GM19455 (cell line): ENCODE data around the gene VENTX.

Experiments
- ATAC-seq: cut with Tn5 transposase; IDR thresholded peaks from one replicate; pipeline ENCODE4 v1.9.1; 2021; ENCODE audit not compliant: unreplicated experiment

VENTX gene

DNA sequence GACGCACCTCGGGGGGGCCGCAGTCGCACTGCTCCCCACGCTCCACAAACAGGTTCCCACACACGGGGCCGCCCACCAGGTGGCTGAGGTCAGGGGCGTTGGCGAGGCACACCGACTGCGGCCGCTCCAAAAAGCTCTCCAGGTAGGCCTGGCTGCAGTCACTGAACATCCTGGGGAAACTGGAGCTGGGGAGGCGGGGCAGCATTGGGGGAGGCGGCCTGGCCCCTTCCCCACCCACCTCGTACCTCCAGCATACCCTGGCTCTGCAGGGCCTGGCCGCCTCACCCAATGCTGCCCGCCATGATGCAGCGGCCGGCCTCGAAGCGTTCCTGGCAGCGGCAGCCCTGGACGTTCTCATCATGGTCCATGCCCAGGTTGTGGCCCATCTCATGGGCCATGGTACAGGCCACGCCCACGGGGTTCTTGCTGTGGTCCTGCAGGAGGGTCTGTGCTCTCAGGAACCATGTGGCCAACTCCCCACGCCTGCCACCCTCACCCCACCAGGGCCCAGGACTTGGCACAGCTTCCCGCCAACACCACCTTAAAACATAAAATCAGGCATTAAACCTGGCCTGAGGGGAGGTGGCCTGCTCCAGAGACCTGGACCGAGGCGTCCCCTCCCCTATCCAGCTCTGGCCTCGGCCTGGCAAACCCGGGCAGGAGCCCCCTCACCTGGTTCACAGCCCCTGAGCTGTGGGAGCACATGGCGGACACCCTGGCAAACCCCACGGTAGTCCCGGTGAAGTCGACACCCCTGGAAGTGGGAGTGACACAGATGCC, 34.1 kb downstream of the VENTX start:
- ATAC-seq = no peak

DNA sequence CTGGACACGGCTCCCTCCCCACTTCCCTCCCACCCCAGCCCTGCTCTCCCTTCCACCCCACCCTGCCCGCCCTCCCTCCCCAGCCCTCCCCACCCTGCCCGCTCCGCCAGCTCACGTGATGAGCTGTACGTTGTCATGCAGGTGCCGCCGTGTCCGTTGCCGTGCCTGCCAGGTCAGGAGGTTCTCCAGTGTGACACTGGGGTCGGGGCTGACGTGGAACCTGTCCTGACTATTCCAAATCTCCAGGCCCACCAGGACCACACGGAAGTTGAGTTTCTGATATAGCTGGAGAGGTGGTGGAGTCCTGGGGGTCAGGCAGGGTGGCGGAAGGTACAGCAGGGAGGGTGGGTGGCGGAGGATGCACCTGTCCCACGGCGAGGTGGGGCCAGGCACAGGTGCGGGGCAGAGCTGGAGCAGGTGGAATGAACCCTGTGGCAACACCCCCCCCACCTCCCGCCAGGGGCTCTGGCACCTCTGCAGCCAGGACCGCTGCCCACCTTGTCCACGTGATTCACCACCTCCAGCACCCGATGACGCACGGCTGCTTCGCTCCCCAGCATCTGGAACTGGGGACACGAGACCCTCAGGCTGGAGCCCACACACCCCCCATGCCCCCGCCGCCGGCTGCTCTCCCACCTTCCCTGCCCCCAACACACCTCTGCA, 34.8 kb downstream of the VENTX start:
- no peak for ATAC-seq

DNA sequence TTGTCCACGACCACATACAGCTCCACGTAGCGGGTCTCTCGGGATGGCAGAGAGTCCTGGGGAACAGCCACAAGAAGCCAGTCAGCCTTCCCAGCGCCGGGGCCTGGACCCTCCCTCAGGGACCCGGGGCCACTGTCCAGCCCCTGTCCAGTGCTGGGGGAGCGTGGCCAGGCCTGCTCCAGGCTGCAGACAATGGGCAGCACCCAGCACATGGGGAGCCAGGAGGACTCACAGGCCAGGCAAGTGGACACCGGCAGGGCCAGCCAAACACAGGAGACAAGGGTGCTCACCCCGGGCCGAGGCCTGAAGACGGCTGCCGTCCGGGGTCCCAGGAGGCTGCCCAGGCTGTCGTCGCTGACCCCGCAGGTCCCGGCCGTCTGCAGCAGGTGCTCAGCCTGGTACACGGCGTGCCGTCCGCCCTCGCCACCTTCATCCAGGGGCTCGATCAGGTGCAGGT, 35.3 kb downstream of the VENTX start:
- ATAC-seq = no peak

DNA sequence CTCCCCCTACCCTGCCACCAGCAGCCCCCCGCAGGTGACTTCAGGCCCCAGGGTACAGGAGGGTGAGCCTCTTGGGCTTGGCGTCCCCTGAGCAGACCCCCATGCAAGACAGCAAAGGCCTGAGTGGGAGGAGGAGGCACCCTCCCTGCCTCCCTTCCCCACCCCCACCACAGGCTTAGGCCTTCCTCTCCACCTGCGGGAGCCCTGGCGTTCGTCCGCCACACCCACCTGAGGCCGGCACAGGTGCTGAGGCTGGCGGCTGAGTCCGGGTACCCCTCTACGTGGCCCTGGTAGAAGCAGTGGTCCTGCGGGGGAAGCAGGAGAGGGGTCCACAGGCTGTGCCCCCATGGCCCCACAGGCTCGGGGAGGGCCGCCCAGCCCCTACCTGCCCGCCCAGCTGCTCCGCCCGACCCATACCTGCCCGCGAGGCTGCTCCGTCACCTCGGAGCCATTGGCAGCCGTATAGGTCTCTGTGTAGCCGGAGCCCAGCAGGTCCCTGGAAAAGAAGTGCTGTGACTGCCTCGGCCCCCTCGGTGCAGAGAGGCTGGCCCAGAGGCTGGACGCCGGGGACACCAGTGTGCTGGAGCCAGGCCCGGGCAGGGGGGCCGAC, 36.0 kb downstream of the VENTX start:
- no peak for ATAC-seq

DNA sequence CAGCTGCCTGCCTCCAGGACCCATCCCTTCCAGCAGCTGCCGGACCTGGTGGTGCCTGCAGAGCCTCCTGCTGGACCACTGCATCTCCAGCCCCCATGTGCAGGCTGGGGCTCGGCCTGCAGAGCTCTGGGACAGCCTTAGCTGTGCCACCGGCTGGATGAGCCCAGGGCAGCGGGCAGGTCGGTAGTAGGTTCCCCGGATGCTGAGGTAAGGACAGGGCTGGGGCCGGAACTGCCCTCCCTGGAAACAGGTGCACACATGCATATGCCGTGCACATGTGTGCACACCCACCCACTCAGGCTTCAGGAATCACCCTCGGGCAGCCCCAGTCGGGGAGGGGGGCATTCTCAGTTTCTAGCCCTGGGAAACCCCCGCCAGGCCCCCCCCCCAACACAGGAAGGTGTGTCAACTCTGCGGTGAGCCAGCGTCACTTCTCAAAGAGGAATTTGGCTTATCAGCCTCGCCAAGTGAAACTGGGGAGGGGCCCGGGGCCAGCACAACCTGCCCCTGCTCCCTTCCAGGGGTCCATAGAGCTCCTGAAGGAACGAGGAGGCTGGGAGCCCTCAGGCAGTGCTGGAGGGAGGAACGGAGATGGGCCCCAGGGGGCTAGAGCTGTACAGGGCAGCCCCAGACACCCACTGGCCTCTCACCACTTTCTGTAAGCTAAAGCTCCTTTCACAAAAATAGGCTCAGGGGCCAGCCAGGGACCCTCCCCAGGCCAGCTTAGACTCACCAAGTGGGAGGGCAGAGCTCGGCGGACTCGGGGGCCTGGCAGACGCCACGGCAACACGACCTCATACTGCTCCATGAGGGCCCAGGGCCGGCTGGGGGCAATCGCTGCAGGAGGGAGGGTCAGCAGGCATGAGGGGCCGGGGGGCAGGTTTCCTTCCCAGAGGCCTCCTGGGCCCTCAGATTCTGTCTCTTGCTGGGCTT, 37.4 kb downstream of the VENTX start:
- ATAC-seq = peak; percentile 42

DNA sequence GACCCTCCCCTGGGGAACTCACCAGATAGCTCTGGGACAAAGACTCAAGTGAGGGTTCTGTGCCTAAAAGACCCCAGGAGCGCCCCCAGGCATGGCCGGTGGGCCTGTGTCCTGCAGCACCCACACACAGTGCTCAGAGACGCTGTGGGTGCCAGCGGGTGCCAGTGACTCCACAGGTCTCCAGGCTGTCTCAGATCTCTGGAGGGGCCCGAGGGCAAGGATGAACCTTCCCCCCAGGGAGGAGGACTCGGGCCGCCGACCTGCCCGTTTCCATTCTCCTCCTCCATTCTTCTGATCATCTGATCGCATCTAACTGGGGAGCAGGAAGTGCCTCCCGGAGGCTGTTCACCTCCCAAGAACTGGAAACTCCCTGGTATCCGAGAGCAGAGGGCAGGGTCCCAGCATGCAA, 38.0 kb downstream of the VENTX start:
- peak; percentile 44 for ATAC-seq

DNA sequence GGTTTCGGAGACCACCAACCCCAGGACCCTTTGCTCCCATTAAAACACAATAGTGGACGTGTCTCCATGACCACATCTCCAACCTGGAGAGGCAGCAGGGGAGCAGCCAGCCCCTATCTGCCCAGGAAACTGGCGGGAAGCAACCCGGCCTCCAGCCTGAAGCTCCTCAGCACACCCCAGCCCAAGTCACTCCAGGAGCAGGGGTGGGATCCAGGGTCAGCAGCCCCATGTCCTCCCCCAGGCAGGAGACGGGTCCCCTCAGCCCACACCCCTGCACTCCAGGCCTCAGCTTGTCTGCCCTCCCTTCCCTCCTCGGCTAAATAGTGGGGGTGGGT, 38.4 kb downstream of the VENTX start:
- ATAC-seq = no peak

DNA sequence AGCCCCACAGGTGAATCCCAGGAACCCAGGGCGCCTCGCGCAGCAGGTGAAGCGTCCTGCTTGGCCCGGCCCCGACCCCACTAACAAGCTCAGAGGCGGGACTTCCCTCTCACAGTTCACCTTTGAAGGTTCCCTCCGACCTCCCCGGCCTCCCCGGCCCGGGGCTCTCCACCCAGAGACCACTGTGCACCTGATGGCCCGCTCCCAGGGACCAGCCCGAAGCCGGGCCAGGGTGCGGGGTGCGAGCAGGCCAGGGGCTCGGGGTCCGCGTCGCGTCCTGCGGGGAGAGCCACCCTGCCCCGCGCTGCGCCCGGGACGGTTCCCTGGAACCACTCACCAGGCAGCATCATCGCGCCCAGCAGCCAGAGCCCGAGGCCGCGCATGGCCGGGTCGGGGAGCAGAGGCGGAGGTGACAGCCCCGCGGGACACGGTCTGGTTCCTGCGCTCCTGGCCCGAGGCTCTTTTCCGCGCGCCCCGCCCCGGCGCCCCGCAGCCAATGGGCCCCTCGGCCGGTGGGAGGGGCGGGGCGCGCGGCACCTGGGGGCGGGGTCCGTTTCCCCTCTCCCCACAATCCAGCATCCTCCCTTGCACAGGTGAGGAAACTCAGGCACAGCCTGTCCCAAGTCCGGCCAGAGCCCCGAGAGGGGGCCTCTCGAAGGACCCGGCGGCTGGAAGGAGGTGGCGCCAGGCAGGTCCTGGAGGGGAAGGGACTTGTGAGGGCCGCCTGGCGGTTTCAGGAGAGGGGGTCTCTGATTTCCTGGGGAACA, 39.0 kb downstream of the VENTX start, which contains the start of gene ADAM8:
TSS of gene ADAM8 (minus strand) at position 434 of the 767 bp plus-strand sequence. CDS start at position 383, 51 bp downstream.
- peak; percentile 50 for ATAC-seq

DNA sequence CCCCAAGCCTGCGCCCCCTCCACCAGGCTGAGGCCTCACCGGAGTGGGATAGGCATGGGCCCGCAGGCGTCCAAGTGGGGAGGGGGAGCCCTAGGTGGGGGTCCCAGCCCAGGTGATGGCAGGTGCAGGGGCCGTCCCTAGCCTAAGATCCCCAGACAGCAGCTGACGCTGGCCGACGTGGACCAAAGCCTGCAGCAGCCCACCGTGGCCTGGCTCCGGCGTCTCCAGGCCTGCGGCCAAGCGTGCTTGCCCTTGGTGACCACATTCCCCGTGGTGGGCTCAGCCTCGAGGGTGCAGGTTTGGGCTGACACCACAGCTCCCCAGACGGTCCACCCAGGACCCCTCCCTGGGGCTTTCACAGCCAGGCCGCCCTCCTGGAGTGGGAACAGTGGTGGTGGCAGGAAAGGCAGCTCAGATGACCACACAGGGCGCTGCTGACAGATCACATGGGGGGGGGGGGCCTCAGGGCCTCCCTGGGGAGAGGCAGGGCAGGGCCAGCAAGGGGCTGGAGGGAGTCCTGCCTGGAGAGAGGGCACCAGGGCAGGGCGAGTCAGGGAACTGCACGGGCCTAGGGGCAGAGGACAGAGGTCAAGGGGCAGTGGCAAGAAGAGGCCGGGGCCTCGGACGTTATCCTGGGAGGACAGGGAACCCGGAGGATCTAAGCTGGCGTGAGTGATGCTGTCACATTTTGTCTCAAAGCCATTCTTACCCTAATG, 39.8 kb downstream of the VENTX start:
- no peak for ATAC-seq

DNA sequence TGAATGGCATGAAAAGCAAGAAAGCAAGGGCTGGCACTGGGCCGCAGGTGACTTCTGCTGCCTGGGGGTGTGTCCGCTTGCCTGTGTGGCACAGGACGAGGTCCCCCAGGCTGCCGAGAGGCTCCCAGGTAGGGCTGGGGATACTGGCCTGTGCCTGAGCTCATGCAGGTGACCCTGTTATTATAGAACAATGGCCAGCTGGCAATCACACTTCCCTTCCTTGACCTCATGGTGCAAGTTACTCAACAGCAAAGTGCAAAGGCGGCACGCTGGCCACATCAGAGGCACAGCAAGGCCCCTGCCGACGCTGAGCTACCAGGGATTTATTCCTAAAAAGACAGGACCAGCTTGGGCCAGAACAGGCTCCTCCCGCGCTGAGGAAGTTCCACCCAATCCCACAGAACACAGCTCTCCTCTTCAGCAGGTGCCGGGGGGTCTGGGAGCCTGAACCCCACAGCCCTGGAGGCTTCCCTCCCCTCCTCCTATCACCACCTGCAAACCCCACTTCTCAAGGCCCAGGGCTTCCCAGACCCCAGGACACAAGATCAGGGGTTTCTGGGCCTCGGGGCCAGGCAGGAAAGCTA, 40.4 kb downstream of the VENTX start:
- ATAC-seq = no peak

DNA sequence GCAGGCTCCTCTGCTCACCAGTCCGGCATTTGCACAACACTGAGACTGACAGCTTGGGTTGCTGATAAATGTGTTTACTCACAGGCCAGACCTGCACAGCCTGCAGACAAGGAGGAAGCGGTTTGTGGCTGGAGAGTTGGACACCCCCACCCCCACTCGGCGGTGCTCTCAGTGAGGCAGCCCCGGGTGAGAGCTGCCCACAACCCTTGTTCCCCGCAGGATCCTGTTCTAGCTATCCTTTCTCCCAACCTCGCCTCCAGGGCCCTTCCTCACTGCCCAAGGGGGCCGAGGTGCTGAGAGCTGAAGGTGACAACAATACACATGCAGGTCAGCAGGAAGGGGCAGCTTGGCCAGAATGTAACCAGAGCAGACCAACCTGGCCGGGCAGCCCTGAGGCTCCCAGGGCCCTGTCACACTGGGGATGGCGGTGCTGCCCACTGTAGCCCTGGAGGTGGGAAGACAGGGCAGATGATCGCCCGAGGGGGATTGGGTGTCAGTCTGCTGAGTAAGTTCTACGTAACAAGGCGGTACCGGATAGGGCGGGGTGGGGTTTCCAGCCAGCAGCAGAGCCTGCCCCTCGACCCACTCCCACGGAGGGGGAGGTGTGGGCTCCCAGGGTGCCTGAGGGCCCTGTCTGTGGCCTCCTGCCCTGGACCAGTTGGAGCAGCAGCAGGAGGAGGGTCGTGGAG, 41.1 kb downstream of the VENTX start:
- peak; percentile 29 for ATAC-seq

DNA sequence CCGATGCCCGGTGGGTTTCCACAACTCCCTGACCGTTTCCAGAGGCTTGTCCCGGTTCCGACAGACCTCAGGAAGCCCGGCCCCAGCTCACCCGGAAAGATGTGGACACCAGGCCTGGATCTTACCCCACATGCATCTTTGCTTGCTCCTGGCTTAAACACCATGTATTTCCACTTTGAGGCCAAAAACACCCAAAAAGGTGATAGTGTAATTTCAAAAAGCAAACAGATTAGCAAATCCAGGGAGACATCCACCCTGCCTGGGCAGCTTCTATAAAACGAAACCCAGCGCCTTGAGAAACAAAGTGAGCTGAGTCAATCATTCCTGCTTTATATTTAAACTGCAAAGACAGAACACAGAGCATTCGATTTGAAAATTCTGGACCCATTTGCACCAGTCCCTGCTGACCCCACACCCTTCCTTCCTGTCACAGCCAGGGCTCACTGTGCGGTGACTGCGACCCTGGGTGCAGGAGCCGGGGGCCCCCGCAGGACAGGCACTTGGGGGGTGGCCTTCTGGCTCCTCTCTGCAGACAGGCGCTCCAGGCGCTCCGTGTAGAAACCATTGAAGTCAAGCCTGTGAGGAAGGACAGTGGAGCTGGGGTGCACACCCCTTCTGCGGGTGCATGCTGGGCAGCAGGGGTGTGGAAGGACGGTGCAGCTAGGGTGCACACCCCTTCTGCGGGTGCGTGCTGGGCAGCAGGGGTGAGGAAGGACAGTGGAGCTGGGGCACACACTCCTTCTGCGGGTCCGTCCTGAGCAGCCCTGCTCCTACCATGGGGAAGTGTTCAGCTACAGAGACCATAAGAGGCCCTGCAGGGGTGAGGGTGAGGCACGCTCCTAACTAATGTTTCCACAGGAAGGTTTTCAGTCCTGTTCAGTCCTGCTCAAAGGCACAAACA, 41.9 kb downstream of the VENTX start:
- ATAC-seq = no peak

DNA sequence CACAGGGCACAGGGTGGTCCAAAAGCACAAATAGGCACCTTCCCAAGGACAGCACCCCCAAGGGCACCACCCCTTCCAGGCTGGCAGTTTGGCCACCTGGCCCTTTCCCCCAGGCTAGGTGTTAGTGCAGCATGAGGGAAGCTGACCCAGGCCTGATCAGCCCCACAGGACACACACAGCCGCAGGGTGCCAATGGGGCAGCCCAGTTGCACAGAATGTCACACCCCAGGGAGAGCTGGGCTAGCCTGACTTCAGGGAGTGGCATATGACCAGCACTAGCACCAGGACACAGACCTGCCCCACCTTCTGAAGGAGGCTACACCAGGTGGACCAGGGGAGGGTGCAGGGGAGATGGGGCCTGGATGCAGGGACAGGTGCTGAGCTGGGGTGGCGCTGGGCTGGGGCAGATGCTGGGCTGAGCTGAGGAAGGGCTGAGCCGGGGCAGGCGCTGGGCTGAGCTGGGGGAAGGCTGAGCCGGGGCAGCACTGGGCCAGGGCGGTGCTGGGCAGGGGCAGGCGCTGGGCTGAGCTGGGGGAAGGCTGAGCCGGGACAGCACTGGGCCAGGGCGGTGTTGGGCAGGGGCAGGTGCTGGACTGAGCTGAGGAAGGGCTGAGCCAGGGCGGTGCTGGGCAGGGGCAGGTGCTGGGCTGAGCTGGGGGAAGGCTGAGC, 42.9 kb downstream of the VENTX start:
- no peak for ATAC-seq

DNA sequence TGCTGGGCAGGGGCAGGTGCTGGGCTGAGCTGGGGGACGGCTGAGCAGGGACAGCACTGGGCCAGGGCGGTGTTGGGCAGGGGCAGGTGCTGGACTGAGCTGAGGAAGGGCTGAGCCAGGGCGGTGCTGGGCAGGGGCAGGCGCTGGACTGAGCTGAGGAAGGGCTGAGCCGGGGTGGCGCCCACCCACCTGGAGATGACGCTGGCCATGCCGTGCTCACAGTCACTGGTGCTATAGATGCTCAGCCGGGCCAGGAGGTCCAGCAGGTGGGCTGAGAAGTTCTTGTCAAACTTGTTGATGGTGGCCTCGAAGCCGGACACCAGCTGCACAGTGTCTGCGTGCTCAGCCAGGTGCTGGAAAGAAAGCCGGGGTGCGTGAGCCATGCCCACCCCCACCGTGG, 43.4 kb downstream of the VENTX start:
- ATAC-seq = no peak

DNA sequence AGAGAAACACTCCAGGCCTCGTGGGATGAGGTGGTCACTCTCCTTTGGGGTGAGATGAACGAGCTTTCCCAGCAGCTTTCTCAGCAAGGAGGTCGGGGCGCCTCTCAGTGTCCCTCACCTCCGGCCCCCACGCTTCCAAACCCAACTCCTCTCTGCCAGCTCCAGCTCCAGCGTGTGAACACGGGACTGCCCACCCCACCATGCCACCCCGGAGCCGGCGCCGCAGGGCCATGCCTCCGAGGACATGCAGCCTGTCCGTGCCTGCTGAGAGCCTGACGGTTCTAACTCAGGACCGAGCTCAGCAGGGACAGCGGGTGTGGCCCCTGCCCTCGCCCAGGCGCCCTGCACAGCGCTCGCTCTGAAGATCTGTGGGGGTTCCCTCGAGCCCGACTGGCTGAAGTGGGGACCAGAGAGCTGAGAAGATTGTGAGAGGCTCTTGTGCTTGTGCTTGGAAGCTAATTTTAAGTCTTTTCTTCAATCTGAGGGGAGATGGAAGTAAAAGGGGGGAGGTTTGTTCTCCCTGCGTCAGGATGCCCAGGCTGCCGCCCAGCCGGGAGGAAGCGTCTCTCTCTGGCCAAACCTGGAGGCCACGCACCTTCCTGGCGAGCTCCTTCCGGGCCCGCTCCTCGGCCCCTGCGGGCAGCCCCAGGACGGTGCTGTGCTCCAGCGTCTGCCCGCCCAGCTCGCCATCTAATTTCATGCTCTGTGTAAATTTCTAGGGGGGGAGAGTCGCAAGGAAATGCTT, 44.1 kb downstream of the VENTX start:
- ATAC-seq = no peak

DNA sequence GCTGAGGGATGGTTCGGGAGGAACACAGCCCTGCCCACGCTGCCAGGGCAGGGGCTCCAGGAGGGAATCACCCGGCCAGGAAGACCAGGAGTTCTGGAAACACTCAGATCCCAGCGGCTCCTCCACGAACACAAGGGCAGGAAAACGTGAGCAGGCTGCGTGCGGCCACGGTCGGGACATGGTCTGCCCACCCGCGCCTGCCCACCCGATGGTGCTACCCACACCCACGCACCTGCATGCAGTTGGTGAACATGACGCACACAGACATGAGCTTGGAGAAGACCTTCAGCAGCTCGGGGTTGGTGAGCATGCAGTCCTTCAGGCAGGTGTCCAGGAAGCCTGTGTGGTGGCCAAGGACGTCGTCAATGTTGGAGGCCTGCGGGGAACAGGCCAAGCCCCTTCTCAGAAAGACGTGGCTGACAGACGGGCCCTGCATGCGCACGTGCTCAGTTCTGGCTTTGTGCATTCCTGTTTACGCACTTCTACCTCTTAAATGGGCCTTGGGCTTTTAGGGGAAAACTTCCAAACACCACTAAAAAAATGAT, 45.3 kb downstream of the VENTX start:
- no peak for ATAC-seq
